GM23338 (cell line): Measurements from ENCODE around the gene TAS2R10. TPM values are rescaled to one million over a fixed set of nuclear protein-coding genes. Genes with fewer than 3 reads are reported as not detected.

Source experiments
- ATAC-seq: fragments of 200-7000 bp; cut with Tn5 transposase; 3 replicates; pipeline ENCODE4 v1.9.1; 2020
- DNase-seq: peaks from one replicate; pipeline ENCODE4 v3.0.0-alpha.2; 2015; ENCODE audit warnings: low spot score
- H2AFZ ChIP-seq: fragments of 200-600 bp; sonication (generic); 2 replicates; pipeline ENCODE4 v1.8.0; 2016; ENCODE audit warnings: antibody characterized with exemption, mild to moderate bottlenecking, moderate library complexity
- H3F3A ChIP-seq: fragments of 200-600 bp; sonication (generic); replicated peaks from 2 replicates; pipeline ENCODE4 v1.8.0; 2017; ENCODE audit warnings: antibody characterized with exemption, mixed run types, low read depth
- H3K27ac ChIP-seq: fragments of 200-600 bp; sonication (generic); 2 replicates; pipeline ENCODE4 v1.6.1; 2016; ENCODE audit warnings: low read depth
- H3K27me3 ChIP-seq: fragments of 200-600 bp; sonication (generic); 2 replicates; pipeline ENCODE4 v1.8.0; 2016; ENCODE audit warnings: mild to moderate bottlenecking, mixed run types, moderate library complexity; ENCODE audit not compliant: insufficient read depth
- H3K36me3 ChIP-seq: fragments of 200-600 bp; sonication (generic); 2 replicates; pipeline ENCODE4 v1.8.0; 2016; ENCODE audit warnings: mild to moderate bottlenecking; ENCODE audit not compliant: insufficient read depth
- H3K4me1 ChIP-seq: fragments of 200-600 bp; sonication (generic); 2 replicates; pipeline ENCODE4 v1.8.0; 2016; ENCODE audit warnings: mild to moderate bottlenecking, moderate library complexity; ENCODE audit not compliant: insufficient read depth
- H3K4me2 ChIP-seq: fragments of 200-600 bp; sonication (generic); 2 replicates; pipeline ENCODE4 v1.7.1; 2017; ENCODE audit warnings: mixed run types
- H3K4me3 ChIP-seq: fragments of 200-600 bp; sonication (generic); 2 replicates; pipeline ENCODE4 v1.6.1; 2016; ENCODE audit warnings: mixed run types
- H3K79me2 ChIP-seq: fragments of 200-600 bp; sonication (generic); replicated peaks from 2 replicates; pipeline ENCODE4 v1.8.0; 2017; ENCODE audit warnings: mild to moderate bottlenecking; ENCODE audit not compliant: insufficient read depth
- H3K9me2 ChIP-seq: fragments of 200-600 bp; sonication (generic); 2 replicates; pipeline ENCODE4 v1.8.0; 2017; ENCODE audit not compliant: insufficient read depth
- H4K20me1 ChIP-seq: fragments of 200-600 bp; sonication (generic); replicated peaks from 2 replicates; pipeline ENCODE4 v1.8.0; 2017; ENCODE audit warnings: mild to moderate bottlenecking; ENCODE audit not compliant: insufficient read depth
- H3K27ac Mint-ChIP-seq: 2 replicates; pipeline ENCODE4 v1.8.0; 2020; ENCODE audit warnings: inconsistent platforms, mild to moderate bottlenecking, moderate library complexity, mixed read lengths
- H3K27me3 Mint-ChIP-seq: 3 replicates; pipeline ENCODE4 v1.8.0; 2022; ENCODE audit warnings: low read depth, mild to moderate bottlenecking, moderate library complexity, mixed read lengths, inconsistent platforms; ENCODE audit not compliant: insufficient read depth, poor library complexity
- H3K36me3 Mint-ChIP-seq: 3 replicates; pipeline ENCODE4 v1.8.0; 2021; ENCODE audit warnings: low read depth, mild to moderate bottlenecking, inconsistent platforms, moderate library complexity, mixed read lengths
- H3K4me1 Mint-ChIP-seq: 3 replicates; pipeline ENCODE4 v1.8.0; 2020; ENCODE audit warnings: mild to moderate bottlenecking, inconsistent platforms, mixed read lengths
- H3K4me3 Mint-ChIP-seq: 3 replicates; pipeline ENCODE4 v1.8.0; 2021; ENCODE audit warnings: moderate library complexity, mild to moderate bottlenecking, inconsistent platforms, mixed read lengths
- H3K9me3 Mint-ChIP-seq: 3 replicates; pipeline ENCODE4 v1.8.0; 2020; ENCODE audit warnings: moderate library complexity, mild to moderate bottlenecking, inconsistent platforms, mixed read lengths
- CREB1 ChIP-seq: fragments of 250-450 bp; sonication (Bioruptor Pico); IDR thresholded peaks from 2 replicates; pipeline ENCODE4 v1.5.0; 2020; ENCODE audit warnings: low read depth, mild to moderate bottlenecking, moderate library complexity
- CTCF ChIP-seq, 2 experiments: fragments of 200-600 bp in 1 of 2; sonication (generic) in 1 of 2; conservative IDR thresholded peaks; 2 replicates each; pipeline versions ENCODE4 v1.5.1 to v1.6.1; 2016 to 2017; ENCODE audit warnings: antibody characterized with exemption in 2 of 2, low read depth in 2 of 2, mild to moderate bottlenecking in 2 of 2, moderate library complexity in 1 of 2
- ETS1 ChIP-seq: IDR thresholded peaks from 2 replicates; pipeline ENCODE4 v1.6.1; 2016; ENCODE audit warnings: antibody characterized with exemption
- EZH2 ChIP-seq: fragments of 200-600 bp; sonication (generic); IDR thresholded peaks from one replicate; pipeline ENCODE4 v1.8.0; 2017; ENCODE audit warnings: antibody characterized with exemption, mild to moderate bottlenecking, low read depth; ENCODE audit not compliant: unreplicated experiment
- EZH2phosphoT487 ChIP-seq: fragments of 200-600 bp; sonication (generic); IDR thresholded peaks from one replicate; pipeline ENCODE4 v1.8.1; 2018; ENCODE audit warnings: antibody characterized with exemption; ENCODE audit not compliant: unreplicated experiment
- JUNB ChIP-seq: IDR thresholded peaks from one replicate; pipeline ENCODE4 v1.6.1; 2016; ENCODE audit warnings: antibody characterized with exemption; ENCODE audit not compliant: unreplicated experiment
- NANOG ChIP-seq: IDR thresholded peaks from 2 replicates; pipeline ENCODE4 v1.6.1; 2016; ENCODE audit warnings: antibody characterized with exemption, borderline replicate concordance
- POLR2AphosphoS5 ChIP-seq: IDR thresholded peaks from 2 replicates; pipeline ENCODE4 v1.6.1; 2016; ENCODE audit warnings: antibody characterized with exemption, low read depth
- REST ChIP-seq: IDR thresholded peaks from one replicate; pipeline ENCODE4 v1.6.1; 2018; ENCODE audit warnings: antibody characterized with exemption; ENCODE audit not compliant: unreplicated experiment
- STAT1 ChIP-seq: IDR thresholded peaks from one replicate; pipeline ENCODE4 v1.6.1; 2016; ENCODE audit warnings: antibody characterized with exemption; ENCODE audit not compliant: unreplicated experiment
- ZNF114 ChIP-seq: fragments of 250-450 bp; sonication (Bioruptor Pico); IDR thresholded peaks from 2 replicates; pipeline ENCODE4 v1.5.0; 2020; ENCODE audit warnings: mild to moderate bottlenecking, moderate library complexity
- ZNF331 ChIP-seq: fragments of 250-450 bp; sonication (Bioruptor Pico); IDR thresholded peaks from 2 replicates; pipeline ENCODE4 v1.5.0; 2020; ENCODE audit warnings: low read depth, mild to moderate bottlenecking, moderate library complexity
- ZNF462 ChIP-seq: fragments of 250-450 bp; sonication (Bioruptor Pico); IDR thresholded peaks from 2 replicates; pipeline ENCODE4 v1.5.0; 2020; ENCODE audit warnings: mild to moderate bottlenecking, moderate library complexity
- polyA plus RNA-seq: library from polyadenylated mRNA; unstranded; fragments of >200 nt; fragmentation: Nextera tagmentation; extraction: Ambion mirVana; gene quantifications from 2 replicates; pipeline ENCODE4 v1.2.1, GENCODE V29; 2016
- total RNA-seq: library from RNA; depleted of rRNA; stranded (reverse); fragments of >200 nt; shearing (Covaris generic); gene quantifications from 2 replicates; pipeline ENCODE4 v1.2.3, GENCODE V29; 2014

TAS2R10 gene
- total and polyA plus RNA-seq, 2 experiments from 2014 or later: 0.66 to 1.1 TPM

GRCh38 chr12:10807186-10807585 lies 19.0 kb downstream of the TAS2R10 start, which contains the start of gene TAS2R8:
Gene TAS2R8 (minus strand): TSS chr12:10807286. CDS start chr12:10806980, 306 bp downstream.
- Mint-ChIP-seq H3K4me1 (peaks cover 17% of the 10 kb centered on the region), H3K27me3 (no peaks in the 10 kb centered on the region), H3K9me3 (no peaks in the 10 kb centered on the region), H3K4me3 (no peak within 1 kb of the TSS), H3K36me3 (no peaks in the 10 kb centered on the region), H3K27ac (no peak within 1 kb of the TSS)
- DNase-seq: no peak
- no peak for ATAC-seq
- Histone ChIP-seq H3K4me2 (no peak within 1 kb of the TSS), H3K36me3 (no peaks in the 10 kb centered on the region), H2AFZ (no peak within 1 kb of the TSS), H3K4me1 (peaks cover 26% of the 10 kb centered on the region), H3F3A (no peaks in the 10 kb centered on the region), H3K9me2 (0 out of 2 replicates have a peak, but pooled peaks cover 5% of the 10 kb centered on the region), H3K27me3 (no peaks in the 10 kb centered on the region), H3K27ac (no peak within 1 kb of the TSS), H3K79me2 (no peaks in the 10 kb centered on the region), H3K4me3 (no peak within 1 kb of the TSS), H4K20me1 (no peaks in the 10 kb centered on the region)
- TF ChIP-seq ZNF331 (CRISPR knock-in tag) (no peak), NANOG (no peak), CREB1 (CRISPR knock-in tag) (no peak), ZNF462 (no peak), CTCF (conservative IDR thresholded peaks at IDR 0.05; ENCODE audit: low read depth in 2 of 2) (no peak), REST (no peak), STAT1 (no peak), ZNF114 (CRISPR knock-in tag) (no peak), ETS1 (no peak), EZH2phosphoT487 (no peak), JUNB (no peak), EZH2 (no peak), POLR2AphosphoS5 (no peak)
